IMR-90 (cell line): ENCODE results near the gene CCNJL. TPM values are rescaled to one million over a fixed set of nuclear protein-coding genes. Genes with fewer than 3 reads are reported as not detected.

Source experiments
- ATAC-seq: fragments of 200-7000 bp; cut with Tn5 transposase; 2 replicates; pipeline ENCODE4 v1.9.1; 2020; ENCODE audit warnings: low read depth, mild to moderate bottlenecking, moderate library complexity
- BruUV-seq: library from RNA; stranded (reverse); fragments of 400-500 nt; replicated peaks from 2 replicates; lab custom pipeline; 2021; lab: Mats Ljungman, UMichigan
- CTCF ChIA-PET: fragments of 300-600 bp; formaldehyde crosslinking; extraction: SDS; loops from one replicate; lab custom pipeline; 2021; ENCODE audit warnings: antibody characterized with exemption; lab: Yijun Ruan, JAX
- POLR2A ChIA-PET: fragments of 300-600 bp; sonication (Branson Sonifier 250); formaldehyde crosslinking; loops from one replicate; lab custom pipeline; 2022; ENCODE audit warnings: antibody characterized with exemption; ENCODE audit not compliant: unreplicated experiment; lab: Charles Lee
- DNase-seq: peaks from one replicate; pipeline ENCODE4 v3.0.0; 2013
- H2AFZ ChIP-seq: replicated peaks from 2 replicates; pipeline ENCODE3; 2013; ENCODE audit warnings: low read length, mild to moderate bottlenecking; ENCODE audit not compliant: poor library complexity
- H2AK5ac ChIP-seq: 2 replicates; pipeline ENCODE4 v1.6.1; 2013; ENCODE audit warnings: low read depth, low read length, inconsistent platforms
- H2AK9ac ChIP-seq: replicated peaks from 2 replicates; pipeline ENCODE3; 2013; ENCODE audit warnings: mild to moderate bottlenecking, low read depth, low read length, moderate library complexity; ENCODE audit not compliant: poor library complexity
- H2BK120ac ChIP-seq: 2 replicates; pipeline ENCODE4 v1.6.1; 2013; ENCODE audit warnings: low read depth, low read length, inconsistent platforms
- H2BK15ac ChIP-seq: 3 replicates; pipeline ENCODE4 v1.6.1; 2013; ENCODE audit warnings: low read depth, low read length, inconsistent platforms
- H2BK20ac ChIP-seq: 2 replicates; pipeline ENCODE4 v1.6.1; 2013; ENCODE audit warnings: low read depth, mild to moderate bottlenecking, inconsistent platforms, low read length, moderate library complexity
- H2BK5ac ChIP-seq: 2 replicates; pipeline ENCODE4 v1.6.1; 2013; ENCODE audit warnings: mild to moderate bottlenecking, low read depth, low read length, inconsistent platforms; ENCODE audit not compliant: poor library complexity, severe bottlenecking
- H3K14ac ChIP-seq: replicated peaks from 2 replicates; pipeline ENCODE4 v1.6.1; 2013; ENCODE audit warnings: low read depth, low read length, inconsistent platforms
- H3K18ac ChIP-seq: 2 replicates; pipeline ENCODE4 v1.6.1; 2013; ENCODE audit warnings: low read depth, low read length, control low read depth
- H3K23ac ChIP-seq: 2 replicates; pipeline ENCODE4 v1.6.1; 2013; ENCODE audit warnings: low read depth, low read length, inconsistent platforms
- H3K27ac ChIP-seq: 2 replicates; pipeline ENCODE4 v1.5.1; 2013; ENCODE audit warnings: mild to moderate bottlenecking, control low read depth, low read length; ENCODE audit not compliant: insufficient read depth
- H3K27me3 ChIP-seq: 2 replicates; pipeline ENCODE4 v1.6.1; 2013; ENCODE audit warnings: low read length; ENCODE audit not compliant: control insufficient read depth, insufficient read depth
- H3K36me3 ChIP-seq: 2 replicates; pipeline ENCODE4 v1.6.1; 2013; ENCODE audit warnings: low read length, mixed read lengths; ENCODE audit not compliant: control insufficient read depth, insufficient read depth
- H3K4ac ChIP-seq: 2 replicates; pipeline ENCODE4 v1.6.1; 2013; ENCODE audit warnings: low read depth, low read length, inconsistent platforms
- H3K4me1 ChIP-seq: 2 replicates; pipeline ENCODE4 v1.6.1; 2013; ENCODE audit warnings: low read length, mixed read lengths; ENCODE audit not compliant: control insufficient read depth, insufficient read depth
- H3K4me2 ChIP-seq: 2 replicates; pipeline ENCODE4 v1.6.1; 2013; ENCODE audit warnings: low read depth, mild to moderate bottlenecking, control low read depth, low read length, moderate library complexity
- H3K4me3 ChIP-seq: 2 replicates; pipeline ENCODE4 v1.5.1; 2013; ENCODE audit warnings: low read depth, mild to moderate bottlenecking, control low read depth, low read length, moderate library complexity; ENCODE audit not compliant: insufficient read depth
- H3K56ac ChIP-seq: 2 replicates; pipeline ENCODE4 v1.6.1; 2013; ENCODE audit warnings: low read length, inconsistent platforms; ENCODE audit not compliant: insufficient read depth; ENCODE audit errors: extremely low read depth
- H3K79me1 ChIP-seq, 2 experiments: 2 replicates each; pipeline ENCODE4 v1.6.1; 2013; ENCODE audit warnings: low read length in 2 of 2, inconsistent platforms in 1 of 2, low read depth in 1 of 2
- H3K9ac ChIP-seq: 2 replicates; pipeline ENCODE4 v1.6.1; 2013; ENCODE audit warnings: low read depth, low read length, control low read depth
- H3K9me1 ChIP-seq: 2 replicates; pipeline ENCODE4 v1.6.1; 2013; ENCODE audit warnings: low read length, inconsistent platforms; ENCODE audit not compliant: insufficient read depth
- H3K9me3 ChIP-seq: 2 replicates; pipeline ENCODE4 v1.6.1; 2013; ENCODE audit warnings: low read length; ENCODE audit not compliant: control insufficient read depth, insufficient read depth
- H4K20me1 ChIP-seq: 2 replicates; pipeline ENCODE4 v1.6.1; 2013; ENCODE audit warnings: low read length, inconsistent platforms; ENCODE audit not compliant: insufficient read depth
- H4K5ac ChIP-seq: 2 replicates; pipeline ENCODE4 v1.6.1; 2013; ENCODE audit warnings: mild to moderate bottlenecking, low read depth, low read length, control low read depth
- H4K8ac ChIP-seq, 2 experiments: 2 replicates each; pipeline ENCODE4 v1.6.1; 2013; ENCODE audit warnings: low read depth in 2 of 2, low read length in 2 of 2, control low read depth in 1 of 2, inconsistent platforms in 1 of 2
- H4K91ac ChIP-seq: 2 replicates; pipeline ENCODE4 v1.6.1; 2013; ENCODE audit warnings: low read depth, low read length, inconsistent platforms; ENCODE audit not compliant: insufficient read depth
- MAFK ChIP-seq: IDR thresholded peaks from 2 replicates; pipeline ENCODE4 v1.6.1; 2012; ENCODE audit warnings: low read depth, low read length, improper control_type of control experiment
- MAZ ChIP-seq: IDR thresholded peaks from 2 replicates; pipeline ENCODE4 v1.6.1; 2012; ENCODE audit warnings: low read depth, mild to moderate bottlenecking, low read length, improper control_type of control experiment, moderate library complexity, borderline replicate concordance
- MXI1 ChIP-seq: IDR thresholded peaks from 2 replicates; pipeline ENCODE4 v1.6.1; 2012; ENCODE audit warnings: low read depth, mild to moderate bottlenecking, low read length, moderate library complexity, borderline replicate concordance
- NFE2L2 ChIP-seq: fragments of 150-350 bp; IDR thresholded peaks from 2 replicates; pipeline ENCODE4 v1.6.1; 2016; ENCODE audit warnings: low read depth, mild to moderate bottlenecking, low read length
- RCOR1 ChIP-seq: IDR thresholded peaks from 2 replicates; pipeline ENCODE4 v1.6.1; 2012; ENCODE audit warnings: mild to moderate bottlenecking, low read length, improper control_type of control experiment; ENCODE audit not compliant: insufficient replicate concordance
- RFX5 ChIP-seq: IDR thresholded peaks from 2 replicates; pipeline ENCODE4 v1.8.0; 2012; ENCODE audit warnings: low read depth, mild to moderate bottlenecking, low read length, moderate library complexity
- SMC3 ChIP-seq: fragments of 150-350 bp; IDR thresholded peaks from 2 replicates; pipeline ENCODE4 v1.6.1; 2016; ENCODE audit warnings: low read depth, mild to moderate bottlenecking, antibody characterized with exemption, low read length, moderate library complexity
- WGBS, 2 experiments: methylation state at CpG; one replicate each; pipeline versions ENCODE4 v1.1.5 to v1.1.7; 2013; ENCODE audit warnings: missing lambda C conversion rate in 2 of 2; ENCODE audit not compliant: insufficient read length in 1 of 2; ENCODE audit errors: extremely low coverage in 2 of 2; 5-methylcytosine and 5-hydroxymethylcytosine counted together
- dilution Hi-C: fragments of 300-500 bp; cut with HindIII; formaldehyde crosslinking; loops from one replicate; pipeline ENCODE4 v1.14.3; 2018; ENCODE audit warnings: low sequenced_read_pairs; ENCODE audit not compliant: unreplicated experiment
- in situ Hi-C: fragments of 300-500 bp; cut with MboI; formaldehyde crosslinking; loops from 3 replicates; pipeline ENCODE4 v1.14.3; 2019; ENCODE audit warnings: low sequenced_read_pairs, inconsistent platforms, mixed read lengths
- intact Hi-C: fragments of 100-400 bp; cut with micrococcal nuclease; formaldehyde crosslinking; loops from 2 replicates; pipeline ENCODE4 v1.10.0; 2022
- polyA plus RNA-seq, 3 experiments: library from polyadenylated mRNA; depleted of rRNA; stranded (reverse); fragments of >200 nt; gene quantifications; 2 replicates each; pipeline ENCODE4 v1.2.3, GENCODE V29; 2012; ENCODE audit warnings: low replicate concordance in 1 of 3
- total RNA-seq: library from RNA; depleted of rRNA; stranded (reverse); fragments of >200 nt; gene quantifications from 2 replicates; pipeline ENCODE4 v1.2.3, GENCODE V29; 2012
- TF ChIP-seq, protein P1 (sequence below): conservative IDR thresholded peaks from 2 replicates; pipeline ENCODE4 v1.5.1; 2012; ENCODE audit warnings: mild to moderate bottlenecking, low read depth, low read length, improper control_type of control experiment

CCNJL gene
- total and polyA plus RNA-seq, 2 of the 4 experiments (the other 2 are of a cell fraction), result 2.0 to 3.8 TPM

DNA sequence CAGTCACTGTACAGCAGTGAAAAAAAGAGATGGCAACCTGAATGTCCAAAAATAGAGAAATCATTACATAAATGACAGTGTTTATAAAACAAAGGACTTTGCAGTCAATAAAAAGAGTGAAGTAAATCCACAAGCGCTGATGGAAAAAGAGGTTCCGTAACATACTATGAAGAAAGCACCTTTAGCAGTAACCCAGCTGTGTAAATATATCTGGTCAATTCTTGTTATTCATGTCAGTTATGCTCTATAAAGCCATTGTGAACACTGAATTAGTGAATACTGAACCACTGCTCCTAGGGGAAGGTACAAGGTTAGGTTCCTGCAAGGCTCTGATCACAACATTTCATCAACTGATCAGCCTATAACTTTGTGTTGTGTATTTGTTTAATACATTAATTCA is 39.5 kb downstream of the CCNJL start:
- H3K4me1 ChIP-seq, result peaks cover 15% of the 10 kb centered on the region
- H3K79me1 ChIP-seq, result peaks cover 0 to 11% of the 10 kb centered on the region in 2 experiments; a peak in 1 of 4 replicates
- no peak overlapping the region for H3K18ac ChIP-seq
- no peak overlapping the region for H2BK120ac ChIP-seq
- no peak overlapping the region for H4K5ac ChIP-seq
- no peak overlapping the region for H3K27ac ChIP-seq
- intact Hi-C loops, result no loop called here
- H3K9ac ChIP-seq, result no peak overlapping the region
- WGBS, 2 experiments, result no CpG with 5 or more reads among the region's 2 CpGs
- H3K4ac ChIP-seq, result no peak overlapping the region
- no peak overlapping the region for H3K14ac ChIP-seq
- no peak overlapping the region for H3K56ac ChIP-seq
- no TSS peak for BruUV-seq
- ATAC-seq (no peak), DNase-seq (no peak)
- H3K9me3 ChIP-seq, result no peaks in the 10 kb centered on the region
- H4K91ac ChIP-seq, result no peak overlapping the region
- H3K4me2 ChIP-seq, result no peak overlapping the region
- dilution Hi-C loops, result no loop called here
- TF ChIP-seq, protein P1, sequence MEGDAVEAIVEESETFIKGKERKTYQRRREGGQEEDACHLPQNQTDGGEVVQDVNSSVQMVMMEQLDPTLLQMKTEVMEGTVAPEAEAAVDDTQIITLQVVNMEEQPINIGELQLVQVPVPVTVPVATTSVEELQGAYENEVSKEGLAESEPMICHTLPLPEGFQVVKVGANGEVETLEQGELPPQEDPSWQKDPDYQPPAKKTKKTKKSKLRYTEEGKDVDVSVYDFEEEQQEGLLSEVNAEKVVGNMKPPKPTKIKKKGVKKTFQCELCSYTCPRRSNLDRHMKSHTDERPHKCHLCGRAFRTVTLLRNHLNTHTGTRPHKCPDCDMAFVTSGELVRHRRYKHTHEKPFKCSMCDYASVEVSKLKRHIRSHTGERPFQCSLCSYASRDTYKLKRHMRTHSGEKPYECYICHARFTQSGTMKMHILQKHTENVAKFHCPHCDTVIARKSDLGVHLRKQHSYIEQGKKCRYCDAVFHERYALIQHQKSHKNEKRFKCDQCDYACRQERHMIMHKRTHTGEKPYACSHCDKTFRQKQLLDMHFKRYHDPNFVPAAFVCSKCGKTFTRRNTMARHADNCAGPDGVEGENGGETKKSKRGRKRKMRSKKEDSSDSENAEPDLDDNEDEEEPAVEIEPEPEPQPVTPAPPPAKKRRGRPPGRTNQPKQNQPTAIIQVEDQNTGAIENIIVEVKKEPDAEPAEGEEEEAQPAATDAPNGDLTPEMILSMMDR, result no peak
- no peak for TF ChIP-seq NFE2L2
- TF ChIP-seq MXI1, result no peak
- TF ChIP-seq SMC3, result no peak
- no peak for TF ChIP-seq RFX5
- TF ChIP-seq MAZ, result no peak
- TF ChIP-seq RCOR1, result no peak
- no peak for TF ChIP-seq MAFK
- ChIA-PET CTCF (interaction anchor here (1.0 kb wide), 1 partner anchor 12 kb away, joined by 4 read pairs; no protein-coding TSS in a partner anchor), POLR2A (no interaction called here)
- H3K27me3 ChIP-seq, result no peaks in the 10 kb centered on the region
- peaks cover 4% of the 10 kb centered on the region for H3K36me3 ChIP-seq
- no peak overlapping the region for H2AK5ac ChIP-seq
- no peak overlapping the region for H2BK20ac ChIP-seq
- H3K4me3 ChIP-seq, result no peak overlapping the region
- peaks cover 10% of the 10 kb centered on the region for H3K9me1 ChIP-seq
- no peaks in the 10 kb centered on the region for H4K20me1 ChIP-seq
- H2BK5ac ChIP-seq, result no peak overlapping the region
- no peak overlapping the region for H2AFZ ChIP-seq
- in situ Hi-C loops, result no loop called here
- H4K8ac ChIP-seq, result no peak overlapping the region
- H3K23ac ChIP-seq, result no peak overlapping the region
- H2BK15ac ChIP-seq, result no peak overlapping the region
- no peak overlapping the region for H2AK9ac ChIP-seq
